Keratinocyte (primary cell): ENCODE data around the gene TLE6.

Experiments
- EZH2 ChIP-seq: IDR thresholded peaks from one replicate; pipeline ENCODE4 v1.6.1; 2012; ENCODE audit warnings: inconsistent platforms, mild to moderate bottlenecking, low read length, moderate library complexity
- TF ChIP-seq, protein P1 (sequence below), 3 experiments: IDR thresholded peaks in 1 of 3; conservative IDR thresholded peaks in 1 of 3; optimal IDR thresholded peaks in 1 of 3; 2 replicates in 2 of 3; 3 replicates in 1 of 3; pipeline versions ENCODE3 to v1.5.1; 2011; ENCODE audit warnings: low read length in 3 of 3, mild to moderate bottlenecking in 3 of 3, moderate library complexity in 2 of 3, control low read depth in 1 of 3, inconsistent platforms in 1 of 3; ENCODE audit not compliant: insufficient read depth in 2 of 3; ENCODE audit errors: extremely low read depth in 1 of 3

DNA sequence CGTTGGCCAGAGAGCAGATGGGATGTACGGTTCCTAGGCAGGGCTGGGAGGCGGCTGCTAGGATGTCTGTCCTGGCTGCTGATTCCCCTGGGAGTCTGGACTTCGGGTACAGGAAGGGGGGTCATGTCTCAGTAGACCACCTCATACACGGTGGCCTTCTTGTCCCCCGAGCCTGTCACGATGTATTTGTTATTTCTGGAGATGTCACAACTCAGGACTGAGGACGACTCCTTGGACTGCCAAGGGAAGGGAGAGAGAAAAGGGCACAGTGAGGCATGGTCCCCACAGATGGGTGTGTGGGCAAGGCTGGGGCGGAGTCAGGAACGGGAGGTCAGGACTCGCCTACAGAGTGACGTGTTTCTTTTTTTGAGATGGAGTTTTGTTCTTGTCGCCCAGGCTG is 20.4 kb downstream of the TLE6 start:
- TF ChIP-seq, protein P1, sequence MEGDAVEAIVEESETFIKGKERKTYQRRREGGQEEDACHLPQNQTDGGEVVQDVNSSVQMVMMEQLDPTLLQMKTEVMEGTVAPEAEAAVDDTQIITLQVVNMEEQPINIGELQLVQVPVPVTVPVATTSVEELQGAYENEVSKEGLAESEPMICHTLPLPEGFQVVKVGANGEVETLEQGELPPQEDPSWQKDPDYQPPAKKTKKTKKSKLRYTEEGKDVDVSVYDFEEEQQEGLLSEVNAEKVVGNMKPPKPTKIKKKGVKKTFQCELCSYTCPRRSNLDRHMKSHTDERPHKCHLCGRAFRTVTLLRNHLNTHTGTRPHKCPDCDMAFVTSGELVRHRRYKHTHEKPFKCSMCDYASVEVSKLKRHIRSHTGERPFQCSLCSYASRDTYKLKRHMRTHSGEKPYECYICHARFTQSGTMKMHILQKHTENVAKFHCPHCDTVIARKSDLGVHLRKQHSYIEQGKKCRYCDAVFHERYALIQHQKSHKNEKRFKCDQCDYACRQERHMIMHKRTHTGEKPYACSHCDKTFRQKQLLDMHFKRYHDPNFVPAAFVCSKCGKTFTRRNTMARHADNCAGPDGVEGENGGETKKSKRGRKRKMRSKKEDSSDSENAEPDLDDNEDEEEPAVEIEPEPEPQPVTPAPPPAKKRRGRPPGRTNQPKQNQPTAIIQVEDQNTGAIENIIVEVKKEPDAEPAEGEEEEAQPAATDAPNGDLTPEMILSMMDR (optimal IDR thresholded peaks at IDR 0.05 in 1 of 3, IDR thresholded peaks at IDR 0.05 in 1 of 3, conservative IDR thresholded peaks at IDR 0.05 in 1 of 3; ENCODE audit: extremely low read depth in 1 of 3, insufficient read depth in 2 of 3, low read length in 3 of 3): no peak
- no peak for TF ChIP-seq EZH2
